ENCODE data around the gene ZNF148.

DNA sequence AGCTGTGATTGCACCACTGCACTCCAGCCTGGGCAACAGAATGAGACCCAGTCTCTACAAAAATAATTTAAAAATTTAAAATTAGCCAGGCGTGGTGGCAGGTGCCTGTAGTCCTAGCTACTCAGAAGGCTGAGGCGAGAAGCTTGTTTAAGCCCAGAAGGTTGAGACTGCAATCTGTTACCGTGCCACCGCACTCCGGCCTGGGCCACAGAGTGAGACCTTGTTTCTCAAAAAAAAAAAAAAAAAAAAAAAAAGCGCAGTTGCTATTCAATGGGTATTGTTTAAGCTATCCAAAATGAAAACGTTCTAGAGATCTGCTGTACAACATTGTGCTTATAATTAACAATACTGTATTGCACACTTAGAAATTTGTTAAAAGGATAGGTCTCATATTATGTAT is 24.0 kb downstream of the ZNF148 start:
- no peak for TF ChIP-seq POLR2AphosphoS5 (IDR thresholded peaks at IDR 0.05; ENCODE audit: low read depth, low read length)
- TF ChIP-seq, protein P1, sequence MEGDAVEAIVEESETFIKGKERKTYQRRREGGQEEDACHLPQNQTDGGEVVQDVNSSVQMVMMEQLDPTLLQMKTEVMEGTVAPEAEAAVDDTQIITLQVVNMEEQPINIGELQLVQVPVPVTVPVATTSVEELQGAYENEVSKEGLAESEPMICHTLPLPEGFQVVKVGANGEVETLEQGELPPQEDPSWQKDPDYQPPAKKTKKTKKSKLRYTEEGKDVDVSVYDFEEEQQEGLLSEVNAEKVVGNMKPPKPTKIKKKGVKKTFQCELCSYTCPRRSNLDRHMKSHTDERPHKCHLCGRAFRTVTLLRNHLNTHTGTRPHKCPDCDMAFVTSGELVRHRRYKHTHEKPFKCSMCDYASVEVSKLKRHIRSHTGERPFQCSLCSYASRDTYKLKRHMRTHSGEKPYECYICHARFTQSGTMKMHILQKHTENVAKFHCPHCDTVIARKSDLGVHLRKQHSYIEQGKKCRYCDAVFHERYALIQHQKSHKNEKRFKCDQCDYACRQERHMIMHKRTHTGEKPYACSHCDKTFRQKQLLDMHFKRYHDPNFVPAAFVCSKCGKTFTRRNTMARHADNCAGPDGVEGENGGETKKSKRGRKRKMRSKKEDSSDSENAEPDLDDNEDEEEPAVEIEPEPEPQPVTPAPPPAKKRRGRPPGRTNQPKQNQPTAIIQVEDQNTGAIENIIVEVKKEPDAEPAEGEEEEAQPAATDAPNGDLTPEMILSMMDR (IDR thresholded peaks at IDR 0.05): no peak
- TF ChIP-seq, protein P2, sequence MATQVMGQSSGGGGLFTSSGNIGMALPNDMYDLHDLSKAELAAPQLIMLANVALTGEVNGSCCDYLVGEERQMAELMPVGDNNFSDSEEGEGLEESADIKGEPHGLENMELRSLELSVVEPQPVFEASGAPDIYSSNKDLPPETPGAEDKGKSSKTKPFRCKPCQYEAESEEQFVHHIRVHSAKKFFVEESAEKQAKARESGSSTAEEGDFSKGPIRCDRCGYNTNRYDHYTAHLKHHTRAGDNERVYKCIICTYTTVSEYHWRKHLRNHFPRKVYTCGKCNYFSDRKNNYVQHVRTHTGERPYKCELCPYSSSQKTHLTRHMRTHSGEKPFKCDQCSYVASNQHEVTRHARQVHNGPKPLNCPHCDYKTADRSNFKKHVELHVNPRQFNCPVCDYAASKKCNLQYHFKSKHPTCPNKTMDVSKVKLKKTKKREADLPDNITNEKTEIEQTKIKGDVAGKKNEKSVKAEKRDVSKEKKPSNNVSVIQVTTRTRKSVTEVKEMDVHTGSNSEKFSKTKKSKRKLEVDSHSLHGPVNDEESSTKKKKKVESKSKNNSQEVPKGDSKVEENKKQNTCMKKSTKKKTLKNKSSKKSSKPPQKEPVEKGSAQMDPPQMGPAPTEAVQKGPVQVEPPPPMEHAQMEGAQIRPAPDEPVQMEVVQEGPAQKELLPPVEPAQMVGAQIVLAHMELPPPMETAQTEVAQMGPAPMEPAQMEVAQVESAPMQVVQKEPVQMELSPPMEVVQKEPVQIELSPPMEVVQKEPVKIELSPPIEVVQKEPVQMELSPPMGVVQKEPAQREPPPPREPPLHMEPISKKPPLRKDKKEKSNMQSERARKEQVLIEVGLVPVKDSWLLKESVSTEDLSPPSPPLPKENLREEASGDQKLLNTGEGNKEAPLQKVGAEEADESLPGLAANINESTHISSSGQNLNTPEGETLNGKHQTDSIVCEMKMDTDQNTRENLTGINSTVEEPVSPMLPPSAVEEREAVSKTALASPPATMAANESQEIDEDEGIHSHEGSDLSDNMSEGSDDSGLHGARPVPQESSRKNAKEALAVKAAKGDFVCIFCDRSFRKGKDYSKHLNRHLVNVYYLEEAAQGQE (IDR thresholded peaks at IDR 0.05; ENCODE audit: insufficient read depth in 1 of 2, low read depth in 2 of 2, low read length in 1 of 2): no peak
- no peak for TF ChIP-seq TCF7L2 (IDR thresholded peaks at IDR 0.05; ENCODE audit: low read depth, low read length)
